ENCODE results near the gene EFHD1.

Gene EFHD1

GRCh38 chr2:232641153-232641848 is 7.9 kb downstream of the EFHD1 start:
- no peak for TF ChIP-seq CTCF (IDR thresholded peaks at IDR 0.05; ENCODE audit: low read depth, low read length)
- no peak overlapping the region for H3K4me3 ChIP-seq (ENCODE audit: low read depth, low read length)

- TF ChIP-seq CTCF (IDR thresholded peaks at IDR 0.05; ENCODE audit: low read depth, low read length), result no peak
- no peak overlapping the region for H3K4me3 ChIP-seq (ENCODE audit: low read depth, low read length)
Observed at GRCh38 chr2:232643147-232643425, 9.7 kb downstream of the EFHD1 start.

GRCh38 chr2:232643813-232644347 is 10.5 kb downstream of the EFHD1 start:
- no peak for TF ChIP-seq CTCF (IDR thresholded peaks at IDR 0.05; ENCODE audit: low read depth, low read length)
- H3K4me3 ChIP-seq (ENCODE audit: low read depth, low read length), result no peak overlapping the region

GRCh38 chr2:232645061-232645460 is 11.7 kb downstream of the EFHD1 start:
- H3K4me3 ChIP-seq (ENCODE audit: low read depth, low read length), result no peak overlapping the region
- no peak for TF ChIP-seq CTCF (IDR thresholded peaks at IDR 0.05; ENCODE audit: low read depth, low read length)

GRCh38 chr2:232646726-232647125 is 13.3 kb downstream of the EFHD1 start:
- H3K4me3 ChIP-seq (ENCODE audit: low read depth, low read length), result no peak overlapping the region
- TF ChIP-seq CTCF (IDR thresholded peaks at IDR 0.05; ENCODE audit: low read depth, low read length), result no peak

GRCh38 chr2:232647261-232647660 is 13.9 kb downstream of the EFHD1 start:
- H3K4me3 ChIP-seq (ENCODE audit: low read depth, low read length), result no peak overlapping the region
- TF ChIP-seq CTCF (IDR thresholded peaks at IDR 0.05; ENCODE audit: low read depth, low read length), result no peak

- no peak overlapping the region for H3K4me3 ChIP-seq (ENCODE audit: low read depth, low read length)
- TF ChIP-seq CTCF (IDR thresholded peaks at IDR 0.05; ENCODE audit: low read depth, low read length), result no peak
Observed at GRCh38 chr2:232649033-232649432, 15.6 kb downstream of the EFHD1 start.
